Lung (tissue), 12 donors: ENCODE data around the gene EYA3. TPM values are rescaled to one million over a fixed set of nuclear protein-coding genes. Genes with fewer than 3 reads are reported as not detected.

Experiments used
- ATAC-seq: fragments of 200-7000 bp; cut with Tn5 transposase; one replicate; pipeline ENCODE4 v1.9.1; 2020; ENCODE audit warnings: moderate number of reproducible peaks; ENCODE audit not compliant: insufficient read depth, low FRiP score
- DNase-seq, 3 donors: peaks; one replicate each; pipeline ENCODE4 v3.0.0-alpha.2; 2013 to 2017
- H3K27ac ChIP-seq, 2 donors: one replicate each; pipeline ENCODE4 v1.5.1; 2013; ENCODE audit warnings: mild to moderate bottlenecking in 2 of 2, moderate library complexity in 2 of 2, control low read depth in 1 of 2, inconsistent platforms in 1 of 2, low read depth in 1 of 2, low read length in 1 of 2
- H3K27me3 ChIP-seq, 3 donors: one replicate each; pipeline ENCODE4 v1.5.1; 2013; ENCODE audit warnings: low read length in 2 of 3; ENCODE audit not compliant: control insufficient read depth in 3 of 3, insufficient read depth in 3 of 3
- H3K36me3 ChIP-seq, 4 donors: one replicate each; pipeline ENCODE4 v1.5.1; 2013; ENCODE audit warnings: low read length in 4 of 4, mild to moderate bottlenecking in 1 of 4, moderate library complexity in 1 of 4; ENCODE audit not compliant: control insufficient read depth in 4 of 4, insufficient read depth in 4 of 4
- H3K4me1 ChIP-seq, 5 donors: one replicate each; pipeline ENCODE4 v1.5.1; 2013; ENCODE audit warnings: low read length in 5 of 5, mild to moderate bottlenecking in 2 of 5, moderate library complexity in 1 of 5; ENCODE audit not compliant: control insufficient read depth in 5 of 5, insufficient read depth in 5 of 5
- H3K4me3 ChIP-seq: one replicate; pipeline ENCODE4 v1.5.1; 2013; ENCODE audit warnings: mild to moderate bottlenecking, control low read depth, moderate library complexity
- H3K9ac ChIP-seq, 2 donors: one replicate each; pipeline ENCODE4 v1.5.1; 2013; ENCODE audit warnings: low read length in 2 of 2, control low read depth in 1 of 2; ENCODE audit not compliant: insufficient read depth in 1 of 2
- H3K9me3 ChIP-seq, 4 donors: one replicate each; pipeline ENCODE4 v1.5.1; 2013; ENCODE audit warnings: low read length in 3 of 4, mild to moderate bottlenecking in 1 of 4, moderate library complexity in 1 of 4; ENCODE audit not compliant: control insufficient read depth in 4 of 4, insufficient read depth in 3 of 4
- WGBS, 2 donors: extraction: QIAGEN DNeasy Blood & Tissue Kit; methylation state at CpG; one replicate each; pipeline ENCODE4 v1.1.7; 2013; 5-methylcytosine and 5-hydroxymethylcytosine counted together
- polyA plus RNA-seq, 2 donors: library from polyadenylated mRNA; stranded (reverse); fragments of 200-250 nt; gene quantifications; one replicate each; pipeline ENCODE4 v1.2.1, GENCODE V29; 2013
- total RNA-seq, 2 donors: library from RNA; depleted of rRNA in 1 of 2; stranded (reverse); fragments of >200 nt in 1 of 2; gene quantifications; one replicate each; pipeline ENCODE4 v1.2.1, GENCODE V29; 2014 to 2021
- TF ChIP-seq, protein P1 (sequence below): IDR thresholded peaks from 2 replicates; pipeline ENCODE4 v1.5.1; 2012; ENCODE audit warnings: mild to moderate bottlenecking; ENCODE audit errors: control extremely low read depth, extremely low read depth
- donor health status: control.
- donor health status: control.
- donor health status: Bipolar disorder and iron deficiency.
- donor health status: healthy.
- donor health status: DM: yes; HTN: yes; CAD: no.

Gene EYA3
- total and polyA plus RNA-seq, 4 donors, result 6.3 to 21.8 (median 13.4) TPM

DNA sequence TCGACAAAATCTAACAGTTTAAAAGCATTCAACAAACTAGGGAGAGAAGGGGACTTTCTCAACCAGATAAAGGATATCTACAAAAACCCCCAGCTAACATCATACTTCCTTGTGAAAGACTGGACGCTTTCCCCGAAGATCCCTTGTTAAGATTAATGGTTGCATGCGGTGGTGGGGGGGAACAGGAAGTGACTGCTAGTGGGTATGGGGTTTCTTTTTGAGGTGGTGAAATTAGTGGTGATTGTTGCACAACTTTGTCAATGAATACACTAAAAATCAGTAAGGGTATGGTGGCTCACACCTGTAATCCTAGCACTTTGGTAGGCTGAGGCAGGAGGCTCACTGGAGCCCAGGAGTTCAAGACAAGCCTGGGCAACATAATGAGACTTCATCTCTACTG lies 26.9 kb upstream of the EYA3 start:
- TF ChIP-seq, protein P1, sequence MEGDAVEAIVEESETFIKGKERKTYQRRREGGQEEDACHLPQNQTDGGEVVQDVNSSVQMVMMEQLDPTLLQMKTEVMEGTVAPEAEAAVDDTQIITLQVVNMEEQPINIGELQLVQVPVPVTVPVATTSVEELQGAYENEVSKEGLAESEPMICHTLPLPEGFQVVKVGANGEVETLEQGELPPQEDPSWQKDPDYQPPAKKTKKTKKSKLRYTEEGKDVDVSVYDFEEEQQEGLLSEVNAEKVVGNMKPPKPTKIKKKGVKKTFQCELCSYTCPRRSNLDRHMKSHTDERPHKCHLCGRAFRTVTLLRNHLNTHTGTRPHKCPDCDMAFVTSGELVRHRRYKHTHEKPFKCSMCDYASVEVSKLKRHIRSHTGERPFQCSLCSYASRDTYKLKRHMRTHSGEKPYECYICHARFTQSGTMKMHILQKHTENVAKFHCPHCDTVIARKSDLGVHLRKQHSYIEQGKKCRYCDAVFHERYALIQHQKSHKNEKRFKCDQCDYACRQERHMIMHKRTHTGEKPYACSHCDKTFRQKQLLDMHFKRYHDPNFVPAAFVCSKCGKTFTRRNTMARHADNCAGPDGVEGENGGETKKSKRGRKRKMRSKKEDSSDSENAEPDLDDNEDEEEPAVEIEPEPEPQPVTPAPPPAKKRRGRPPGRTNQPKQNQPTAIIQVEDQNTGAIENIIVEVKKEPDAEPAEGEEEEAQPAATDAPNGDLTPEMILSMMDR, result no peak
- ATAC-seq (no peak), DNase-seq (peak in 1 of 3 donors; percentile 13)
- Histone ChIP-seq H3K27ac (no peak overlapping the region), H3K9ac (no peak overlapping the region), H3K4me3 (no peak overlapping the region), H3K4me1 (no peaks in the 10 kb centered on the region), H3K9me3 (no peaks in the 10 kb centered on the region), H3K27me3 (no peaks in the 10 kb centered on the region), H3K36me3 (no peaks in the 10 kb centered on the region)
- 10 to 14% methylated on average over 4 of the region's 4 CpGs for WGBS, 2 donors

DNA sequence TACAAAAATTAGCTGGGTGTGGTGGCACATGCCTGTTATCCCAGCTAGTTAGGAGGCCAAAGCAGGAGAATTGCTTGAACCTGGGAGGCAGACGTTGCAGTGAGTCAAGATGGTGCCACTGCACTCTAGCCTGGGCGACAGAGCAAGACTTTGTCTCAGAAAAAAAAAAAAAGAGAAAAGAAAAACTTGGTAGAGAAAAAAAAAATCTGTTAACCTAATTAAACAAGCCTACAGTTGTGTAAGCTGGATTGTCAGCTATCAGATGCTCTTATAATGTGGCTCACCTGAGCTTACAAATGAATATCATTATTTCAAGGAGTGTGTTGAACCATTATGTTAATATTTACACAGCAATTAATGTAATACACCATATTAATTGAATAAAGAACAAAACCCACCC lies 26.4 kb upstream of the EYA3 start:
- Histone ChIP-seq H3K9me3 (no peaks in the 10 kb centered on the region), H3K27ac (no peak overlapping the region), H3K9ac (no peak overlapping the region), H3K4me3 (no peak overlapping the region), H3K4me1 (no peaks in the 10 kb centered on the region), H3K36me3 (no peaks in the 10 kb centered on the region), H3K27me3 (no peaks in the 10 kb centered on the region)
- no peak for ATAC-seq
- 76 to 77% methylated on average over 2 of the region's 2 CpGs for WGBS, 2 donors
- TF ChIP-seq, protein P1, result no peak
- DNase-seq, result no peak

DNA sequence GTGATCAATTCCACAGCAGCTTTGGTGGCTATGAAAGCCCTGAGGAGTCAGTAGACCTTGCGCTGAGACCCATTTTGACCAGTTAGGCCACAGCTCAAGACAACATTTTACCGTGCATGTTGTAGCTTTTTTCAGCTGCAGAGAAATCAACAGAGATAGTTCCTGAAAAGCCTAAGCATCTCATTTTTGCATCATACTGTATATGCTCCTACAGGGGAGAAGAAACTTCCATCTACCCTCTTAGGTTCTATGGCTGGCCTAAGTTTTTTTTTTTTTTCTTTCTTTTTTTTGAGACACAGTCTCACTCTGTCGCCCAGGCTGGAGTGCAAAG lies 24.8 kb upstream of the EYA3 start:
- Histone ChIP-seq H3K27ac (peak overlapping the region in 1 of 2 donors; percentile 69), H3K4me3 (no peak overlapping the region)
- 74 to 78% methylated on average over 3 of the region's 3 CpGs for WGBS, 2 donors

More for the DNA sequence above, 24.8 kb upstream of the EYA3 start:
- ATAC-seq (no peak), DNase-seq (no peak)
- H3K9me3 ChIP-seq, result no peaks in the 10 kb centered on the region
- TF ChIP-seq, protein P1, result no peak
- no peaks in the 10 kb centered on the region for H3K4me1 ChIP-seq
- no peaks in the 10 kb centered on the region for H3K27me3 ChIP-seq
- H3K36me3 ChIP-seq, result no peaks in the 10 kb centered on the region
- H3K9ac ChIP-seq, result no peak overlapping the region
